HEK293 (cell line): ENCODE results near the gene MSI2.

Experiments
- HOXD13 ChIP-seq: sonication (generic); formaldehyde crosslinking; IDR thresholded peaks from 2 replicates; pipeline ENCODE4 v1.8.0; 2022; ENCODE audit warnings: missing genetic modification reagents, borderline replicate concordance
- ZNF121 ChIP-seq: fragments of 450-650 bp; formaldehyde crosslinking; IDR thresholded peaks from 2 replicates; pipeline ENCODE4 v1.5.1; 2016; ENCODE audit warnings: missing biosample characterization, missing genetic modification characterization
- ZNF174 ChIP-seq: fragments of 450-650 bp; formaldehyde crosslinking; IDR thresholded peaks from 2 replicates; pipeline ENCODE4 v1.5.0; 2017; ENCODE audit warnings: missing biosample characterization, mild to moderate bottlenecking, missing genetic modification characterization
- ZNF24 ChIP-seq: fragments of 450-650 bp; formaldehyde crosslinking; IDR thresholded peaks from 2 replicates; pipeline ENCODE4 v1.5.1; 2016; ENCODE audit warnings: missing biosample characterization, missing genetic modification characterization
- ZNF391 ChIP-seq: fragments of 450-650 bp; formaldehyde crosslinking; IDR thresholded peaks from 2 replicates; pipeline ENCODE4 v1.5.1; 2016; ENCODE audit warnings: low read depth, missing biosample characterization, missing genetic modification characterization, borderline replicate concordance
- ZNF596 ChIP-seq: fragments of 450-650 bp; IDR thresholded peaks from 2 replicates; pipeline ENCODE4 v1.5.0; 2018; ENCODE audit warnings: missing biosample characterization, mild to moderate bottlenecking, missing genetic modification characterization, moderate library complexity
- ZNF670 ChIP-seq: fragments of 450-650 bp; formaldehyde crosslinking; IDR thresholded peaks from 2 replicates; pipeline ENCODE4 v1.5.1; 2016; ENCODE audit warnings: missing biosample characterization, missing genetic modification characterization, low read depth
- ZNF776 ChIP-seq: fragments of 450-650 bp; formaldehyde crosslinking; IDR thresholded peaks from 2 replicates; pipeline ENCODE4 v1.5.0; 2017; ENCODE audit warnings: missing biosample characterization, missing genetic modification characterization, borderline replicate concordance
- TF ChIP-seq, protein P1 (sequence below): fragments of 450-650 bp; formaldehyde crosslinking; IDR thresholded peaks from 2 replicates; pipeline ENCODE4 v1.5.1; 2016; ENCODE audit warnings: missing biosample characterization, missing genetic modification characterization
- TF ChIP-seq, protein P2 (sequence below): fragments of 450-650 bp; formaldehyde crosslinking; IDR thresholded peaks from 2 replicates; pipeline ENCODE4 v1.5.1; 2016; ENCODE audit warnings: missing biosample characterization, missing genetic modification characterization
- TF ChIP-seq, protein P3 (sequence below): fragments of 450-650 bp; formaldehyde crosslinking; IDR thresholded peaks from 2 replicates; pipeline ENCODE4 v1.5.1; 2016; ENCODE audit warnings: missing biosample characterization, missing genetic modification characterization, low read depth

DNA sequence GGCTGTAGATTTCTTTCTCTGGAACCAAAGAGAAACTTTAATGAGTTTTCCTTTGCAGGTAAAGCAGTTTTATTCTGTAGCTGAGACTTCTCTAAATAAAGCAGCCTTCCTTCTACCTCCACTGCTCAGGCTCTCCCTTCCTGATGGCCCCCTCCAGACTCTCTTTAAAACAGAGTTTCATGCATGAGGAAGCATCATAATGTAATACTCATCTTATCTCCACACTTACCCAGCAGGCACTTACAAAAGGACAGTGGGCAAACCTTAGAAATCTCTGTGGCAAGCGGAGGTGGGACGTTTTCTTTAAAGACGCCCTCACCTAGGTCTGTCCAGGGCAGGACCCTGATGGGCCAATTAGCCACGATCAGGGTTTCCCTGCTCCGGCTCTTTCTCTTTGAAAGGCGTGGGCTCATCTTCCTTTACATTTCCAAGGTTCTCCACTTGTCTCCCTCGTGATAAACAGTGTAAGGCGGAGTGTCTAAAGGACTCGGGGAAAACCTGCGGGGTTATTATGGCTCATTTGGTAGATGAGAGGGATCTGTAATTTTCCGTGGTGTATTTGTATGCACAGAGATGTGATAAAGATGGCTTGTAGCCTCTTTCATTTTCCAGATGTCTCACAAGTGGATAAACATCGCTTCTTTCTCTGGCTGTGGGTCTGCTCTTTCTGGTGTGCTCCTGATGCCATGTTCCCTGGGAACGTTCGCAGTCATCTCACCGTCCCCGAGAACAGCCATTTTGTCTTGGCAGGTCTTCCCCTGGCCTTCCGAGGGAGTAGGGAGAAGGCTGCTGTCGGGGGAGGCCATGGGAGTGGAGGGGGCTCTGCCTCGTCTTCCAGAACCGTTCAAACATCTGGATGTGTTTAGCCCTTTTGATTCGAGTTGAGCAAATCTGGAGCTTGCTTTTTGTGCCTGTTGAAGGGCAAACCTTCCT is 249.8 kb downstream of the MSI2 start:
- TF ChIP-seq ZNF670 (tag by site-specific recombination), result no peak
- no peak for TF ChIP-seq ZNF596 (tag by site-specific recombination)
- TF ChIP-seq, protein P1, sequence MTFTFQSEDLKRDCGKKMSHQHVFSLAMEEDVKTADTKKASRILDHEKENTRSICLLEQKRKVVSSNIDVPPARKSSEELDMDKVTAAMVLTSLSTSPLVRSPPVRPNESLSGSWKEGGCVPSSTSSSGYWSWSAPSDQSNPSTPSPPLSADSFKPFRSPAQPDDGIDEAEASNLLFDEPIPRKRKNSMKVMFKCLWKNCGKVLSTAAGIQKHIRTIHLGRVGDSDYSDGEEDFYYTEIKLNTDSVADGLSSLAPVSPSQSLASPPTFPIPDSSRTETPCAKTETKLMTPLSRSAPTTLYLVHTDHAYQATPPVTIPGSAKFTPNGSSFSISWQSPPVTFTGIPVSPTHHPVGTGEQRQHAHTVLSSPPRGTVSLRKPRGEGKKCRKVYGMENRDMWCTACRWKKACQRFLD (tag by site-specific recombination), result no peak
- TF ChIP-seq, protein P2, sequence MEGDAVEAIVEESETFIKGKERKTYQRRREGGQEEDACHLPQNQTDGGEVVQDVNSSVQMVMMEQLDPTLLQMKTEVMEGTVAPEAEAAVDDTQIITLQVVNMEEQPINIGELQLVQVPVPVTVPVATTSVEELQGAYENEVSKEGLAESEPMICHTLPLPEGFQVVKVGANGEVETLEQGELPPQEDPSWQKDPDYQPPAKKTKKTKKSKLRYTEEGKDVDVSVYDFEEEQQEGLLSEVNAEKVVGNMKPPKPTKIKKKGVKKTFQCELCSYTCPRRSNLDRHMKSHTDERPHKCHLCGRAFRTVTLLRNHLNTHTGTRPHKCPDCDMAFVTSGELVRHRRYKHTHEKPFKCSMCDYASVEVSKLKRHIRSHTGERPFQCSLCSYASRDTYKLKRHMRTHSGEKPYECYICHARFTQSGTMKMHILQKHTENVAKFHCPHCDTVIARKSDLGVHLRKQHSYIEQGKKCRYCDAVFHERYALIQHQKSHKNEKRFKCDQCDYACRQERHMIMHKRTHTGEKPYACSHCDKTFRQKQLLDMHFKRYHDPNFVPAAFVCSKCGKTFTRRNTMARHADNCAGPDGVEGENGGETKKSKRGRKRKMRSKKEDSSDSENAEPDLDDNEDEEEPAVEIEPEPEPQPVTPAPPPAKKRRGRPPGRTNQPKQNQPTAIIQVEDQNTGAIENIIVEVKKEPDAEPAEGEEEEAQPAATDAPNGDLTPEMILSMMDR (tag by site-specific recombination), result no peak
- TF ChIP-seq ZNF776 (tag by site-specific recombination), result no peak
- TF ChIP-seq HOXD13 (CRISPR knock-in tag), result no peak
- no peak for TF ChIP-seq ZNF24
- TF ChIP-seq ZNF121 (tag by site-specific recombination), result no peak
- TF ChIP-seq ZNF174 (tag by site-specific recombination), result no peak
- TF ChIP-seq ZNF391 (tag by site-specific recombination), result no peak
- TF ChIP-seq, protein P3, sequence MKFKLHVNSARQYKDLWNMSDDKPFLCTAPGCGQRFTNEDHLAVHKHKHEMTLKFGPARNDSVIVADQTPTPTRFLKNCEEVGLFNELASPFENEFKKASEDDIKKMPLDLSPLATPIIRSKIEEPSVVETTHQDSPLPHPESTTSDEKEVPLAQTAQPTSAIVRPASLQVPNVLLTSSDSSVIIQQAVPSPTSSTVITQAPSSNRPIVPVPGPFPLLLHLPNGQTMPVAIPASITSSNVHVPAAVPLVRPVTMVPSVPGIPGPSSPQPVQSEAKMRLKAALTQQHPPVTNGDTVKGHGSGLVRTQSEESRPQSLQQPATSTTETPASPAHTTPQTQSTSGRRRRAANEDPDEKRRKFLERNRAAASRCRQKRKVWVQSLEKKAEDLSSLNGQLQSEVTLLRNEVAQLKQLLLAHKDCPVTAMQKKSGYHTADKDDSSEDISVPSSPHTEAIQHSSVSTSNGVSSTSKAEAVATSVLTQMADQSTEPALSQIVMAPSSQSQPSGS (tag by site-specific recombination), result no peak
